OCI-LY7 (cell line): ENCODE data around the gene KRT13.

Source experiments
- CTCF ChIP-seq: fragments of 200-600 bp; sonication (generic); conservative IDR thresholded peaks from 2 replicates; pipeline ENCODE4 v1.5.1; 2014; ENCODE audit warnings: mild to moderate bottlenecking, antibody characterized with exemption, low read length, moderate library complexity, mixed read lengths
- EZH2phosphoT487 ChIP-seq: fragments of 200-600 bp; sonication (generic); IDR thresholded peaks from 2 replicates; pipeline ENCODE4 v1.6.1; 2018; ENCODE audit warnings: low read depth, borderline replicate concordance, mild to moderate bottlenecking, mixed run types, antibody characterized with exemption, low read length, moderate library complexity, mixed read lengths

- TF ChIP-seq CTCF: no peak
- TF ChIP-seq EZH2phosphoT487: no peak
Measured at GRCh38 chr17:41456204-41456603, 49.2 kb downstream of the KRT13 start.
